ENCODE results near the gene IZUMO4. TPM values are rescaled to one million over a fixed set of nuclear protein-coding genes. Genes with fewer than 3 reads are reported as not detected.
A peak's percentile ranks its signal among the peaks of the same experiment; 100 is the strongest.

Gene IZUMO4
- 0.25 and 4.0 TPM in 2 replicates for total RNA-seq (2014; rRNA removed; shearing (Covaris generic))

GRCh38 chr19:2096480-2097202, at the start of gene IZUMO4:
IZUMO4 (plus strand) TSS chr19:2096915; CDS start chr19:2096946, 31 bp downstream.
- in situ Hi-C loops (cut with HindIII; ENCODE audit: low sequenced_read_pairs), result no loop called here

GRCh38 chr19:2047076-2047448, 49.7 kb upstream of the IZUMO4 start:
- in situ Hi-C loops (cut with HindIII; ENCODE audit: low sequenced_read_pairs), result no loop called here
- DNase-seq (ENCODE audit: low spot score), result no peak

More at GRCh38 chr19:2096480-2097202, at the start of gene IZUMO4:
- peak; percentile 98 for DNase-seq (ENCODE audit: low spot score)

- DNase-seq (ENCODE audit: low spot score), result no peak
- in situ Hi-C loops (cut with HindIII; ENCODE audit: low sequenced_read_pairs), result no loop called here
Measured at GRCh38 chr19:2047449-2048103, 49.1 kb upstream of the IZUMO4 start.

- in situ Hi-C loops (cut with HindIII; ENCODE audit: low sequenced_read_pairs), result no loop called here
- no peak for DNase-seq (ENCODE audit: low spot score)
Measured at GRCh38 chr19:2048104-2048958, 48.4 kb upstream of the IZUMO4 start.

GRCh38 chr19:2048959-2049740, 47.6 kb upstream of the IZUMO4 start:
- in situ Hi-C loops (cut with HindIII; ENCODE audit: low sequenced_read_pairs), result no loop called here
- DNase-seq (ENCODE audit: low spot score), result peak; percentile 59

GRCh38 chr19:2049741-2050348, 46.9 kb upstream of the IZUMO4 start:
- DNase-seq (ENCODE audit: low spot score), result peak; percentile 85
- in situ Hi-C loops (cut with HindIII; ENCODE audit: low sequenced_read_pairs), result no loop called here

GRCh38 chr19:2050349-2050990, 46.2 kb upstream of the IZUMO4 start:
- no peak for DNase-seq (ENCODE audit: low spot score)

GRCh38 chr19:2050991-2051772, 45.5 kb upstream of the IZUMO4 start, which contains the start of gene MKNK2:
MKNK2 (minus strand) TSS chr19:2051244; CDS start chr19:2050851, 393 bp downstream.
- peak; percentile 92 for DNase-seq (ENCODE audit: low spot score)
- in situ Hi-C loops (cut with HindIII; ENCODE audit: low sequenced_read_pairs), result no loop called here

More at GRCh38 chr19:2050349-2050990, 46.2 kb upstream of the IZUMO4 start:
- in situ Hi-C loops (cut with HindIII; ENCODE audit: low sequenced_read_pairs), result no loop called here

GRCh38 chr19:2051773-2052704, 44.7 kb upstream of the IZUMO4 start:
- DNase-seq (ENCODE audit: low spot score), result no peak
- in situ Hi-C loops (cut with HindIII; ENCODE audit: low sequenced_read_pairs), result no loop called here

- in situ Hi-C loops (cut with HindIII; ENCODE audit: low sequenced_read_pairs), result no loop called here
- peak; percentile 67 for DNase-seq (ENCODE audit: low spot score)
Measured at GRCh38 chr19:2053601-2054389, 42.9 kb upstream of the IZUMO4 start.

- no peak for DNase-seq (ENCODE audit: low spot score)
- in situ Hi-C loops (cut with HindIII; ENCODE audit: low sequenced_read_pairs), result no loop called here
Measured at GRCh38 chr19:2054763-2055162, 42.0 kb upstream of the IZUMO4 start.

- DNase-seq (ENCODE audit: low spot score), result peak; percentile 78
Measured at GRCh38 chr19:2055931-2056836, 40.5 kb upstream of the IZUMO4 start.

GRCh38 chr19:2056837-2057192, 39.9 kb upstream of the IZUMO4 start:
- DNase-seq (ENCODE audit: low spot score), result no peak
- in situ Hi-C loops (cut with HindIII; ENCODE audit: low sequenced_read_pairs), result no loop called here

More at GRCh38 chr19:2055931-2056836, 40.5 kb upstream of the IZUMO4 start:
- in situ Hi-C loops (cut with HindIII; ENCODE audit: low sequenced_read_pairs), result no loop called here

Measured in G401 (cell line).